Thymus (tissue), 14 donors: ENCODE measurements around the gene SLC31A1. TPM values are rescaled to one million over a fixed set of nuclear protein-coding genes. Genes with fewer than 3 reads are reported as not detected.

Source experiments
- DNase-seq, 9 donors: peaks; one replicate each; pipeline ENCODE4 v3.0.0-alpha.2; 2013; ENCODE audit warnings: low spot score in 9 of 9, low read depth in 6 of 9, missing footprints in 1 of 9
- H3K27ac ChIP-seq, 2 donors: one replicate each; pipeline ENCODE4 v1.5.1; 2013; ENCODE audit warnings: control low read depth in 1 of 2, low read depth in 1 of 2, low read length in 1 of 2, mild to moderate bottlenecking in 1 of 2, moderate library complexity in 1 of 2
- H3K27me3 ChIP-seq, 2 donors: one replicate each; pipeline ENCODE4 v1.5.1; 2013; ENCODE audit warnings: low read length in 1 of 2; ENCODE audit not compliant: control insufficient read depth in 2 of 2, insufficient read depth in 1 of 2
- H3K36me3 ChIP-seq, 2 donors: one replicate each; pipeline ENCODE4 v1.5.1; 2013; ENCODE audit warnings: low read length in 1 of 2, mild to moderate bottlenecking in 1 of 2, moderate library complexity in 1 of 2; ENCODE audit not compliant: control insufficient read depth in 2 of 2, insufficient read depth in 2 of 2
- H3K4me1 ChIP-seq, 2 donors: one replicate each; pipeline ENCODE4 v1.5.1; 2013; ENCODE audit warnings: low read length in 2 of 2; ENCODE audit not compliant: control insufficient read depth in 2 of 2, insufficient read depth in 2 of 2
- H3K4me3 ChIP-seq, 2 donors: one replicate each; pipeline ENCODE4 v1.5.1; 2013; ENCODE audit warnings: low read length in 2 of 2, control low read depth in 1 of 2, mild to moderate bottlenecking in 1 of 2
- H3K9me3 ChIP-seq, 2 donors: one replicate each; pipeline ENCODE4 v1.5.1; 2013; ENCODE audit warnings: low read length in 1 of 2, mild to moderate bottlenecking in 1 of 2; ENCODE audit not compliant: control insufficient read depth in 2 of 2, insufficient read depth in 1 of 2
- WGBS: extraction: QIAGEN DNeasy Blood & Tissue Kit; methylation state at CpG from one replicate; pipeline ENCODE4 v1.1.7; 2013; 5-methylcytosine and 5-hydroxymethylcytosine counted together
- long read RNA-seq, 10 donors: transcript quantifications; one replicate each; lab custom pipeline, GENCODE V29; 2026
- polyA plus RNA-seq: library from polyadenylated mRNA; stranded (reverse); fragments of 200-250 nt; gene quantifications from one replicate; pipeline ENCODE4 v1.2.3, GENCODE V29; 2013
- total RNA-seq: library from RNA; stranded (reverse); fragments of 120-200 nt; gene quantifications from one replicate; pipeline ENCODE4 v1.2.4, GENCODE V29; 2013
- donor health status: healthy.

Gene SLC31A1
- total RNA-seq (5.4 TPM), polyA plus RNA-seq (6.4 TPM)
- long read RNA-seq, donor 1, result 0 reads
- long read RNA-seq, donor 2, result 0 reads
- long read RNA-seq, donor 3, full-length matches to known transcripts, result 1 of 72 reads
- long read RNA-seq, donor 3, partial matches to known transcripts, result 13 of 72 reads
- long read RNA-seq, donor 3, other reads (novel, unspliced or antisense), result 58 of 72 reads
- long read RNA-seq, donor 4, result 0 reads
- long read RNA-seq, donor 5, full-length matches to known transcripts, result 4 of 4 reads
- long read RNA-seq, donor 5, partial matches to known transcripts, result 0 of 4 reads
- long read RNA-seq, donor 5, other reads (novel, unspliced or antisense), result 0 of 4 reads
- long read RNA-seq, donor 6, full-length matches to known transcripts, result 6 of 77 reads
- long read RNA-seq, donor 6, partial matches to known transcripts, result 23 of 77 reads
- long read RNA-seq, donor 6, other reads (novel, unspliced or antisense), result 48 of 77 reads
- long read RNA-seq, donor 7, full-length matches to known transcripts, result 9 of 118 reads
- long read RNA-seq, donor 7, partial matches to known transcripts, result 23 of 118 reads
- long read RNA-seq, donor 7, other reads (novel, unspliced or antisense), result 86 of 118 reads
- long read RNA-seq, donor 8, full-length matches to known transcripts, result 5 of 5 reads
- long read RNA-seq, donor 8, partial matches to known transcripts, result 0 of 5 reads
- long read RNA-seq, donor 8, other reads (novel, unspliced or antisense), result 0 of 5 reads
- long read RNA-seq, donor 9, full-length matches to known transcripts, result 2 of 2 reads
- long read RNA-seq, donor 9, partial matches to known transcripts, result 0 of 2 reads
- long read RNA-seq, donor 9, other reads (novel, unspliced or antisense), result 0 of 2 reads
- long read RNA-seq, donor 10, full-length matches to known transcripts, result 3 of 67 reads
- long read RNA-seq, donor 10, partial matches to known transcripts, result 0 of 67 reads
- long read RNA-seq, donor 10, other reads (novel, unspliced or antisense), result 64 of 67 reads

- Histone ChIP-seq H3K27me3 (no peaks in the 10 kb centered on the region), H3K9me3 (no peaks in the 10 kb centered on the region), H3K27ac (peak within 1 kb of the TSS; percentile 82 to 85), H3K36me3 (no peaks in the 10 kb centered on the region), H3K4me3 (peak within 1 kb of the TSS; percentile 59 to 92), H3K4me1 (peaks cover 12 to 19% of the 10 kb centered on the region in 2 donors)
- peak; percentile 92 to 98 (median 97) for DNase-seq
- WGBS, result under 1% methylated on average over 65 of the region's 65 CpGs
Measured at GRCh38 chr9:113221003-113221799, at the start of gene SLC31A1, which contains the start of gene FKBP15. Gene SLC31A1 (plus strand): TSS chr9:113221544. CDS start chr9:113256149, 34,605 bp downstream. Gene FKBP15 (minus strand): TSS chr9:113221277. CDS start chr9:113221243, 34 bp downstream.

- Histone ChIP-seq H3K4me1 (no peaks in the 10 kb centered on the region), H3K4me3 (no peak overlapping the region), H3K9me3 (no peaks in the 10 kb centered on the region), H3K27ac (no peak overlapping the region), H3K27me3 (no peaks in the 10 kb centered on the region), H3K36me3 (peaks cover 70% of the 10 kb centered on the region in 2 donors)
- 99% methylated on average over 3 of the region's 3 CpGs for WGBS
- no peak for DNase-seq
Measured at GRCh38 chr9:113173341-113173740, 48.0 kb upstream of the SLC31A1 start.

GRCh38 chr9:113176803-113177202 is 44.5 kb upstream of the SLC31A1 start:
- Histone ChIP-seq H3K9me3 (no peaks in the 10 kb centered on the region), H3K36me3 (peaks cover 48 to 63% of the 10 kb centered on the region in 2 donors), H3K27me3 (no peaks in the 10 kb centered on the region), H3K27ac (no peak overlapping the region), H3K4me1 (no peaks in the 10 kb centered on the region), H3K4me3 (no peak overlapping the region)
- over 99% methylated on average over 6 of the region's 6 CpGs for WGBS
- DNase-seq, result no peak

- 97% methylated on average over 2 of the region's 2 CpGs for WGBS
- Histone ChIP-seq H3K9me3 (no peaks in the 10 kb centered on the region), H3K4me3 (no peak overlapping the region), H3K27ac (no peak overlapping the region), H3K4me1 (no peaks in the 10 kb centered on the region), H3K27me3 (no peaks in the 10 kb centered on the region), H3K36me3 (peaks cover 51 to 67% of the 10 kb centered on the region in 2 donors)
- DNase-seq, result no peak
Measured at GRCh38 chr9:113177251-113177650, 44.1 kb upstream of the SLC31A1 start.

- WGBS, result 100% methylated on average over 1 of the region's 1 CpG
- H3K27ac ChIP-seq, result no peak overlapping the region
- no peaks in the 10 kb centered on the region for H3K9me3 ChIP-seq
- peaks cover 49 to 67% of the 10 kb centered on the region in 2 donors for H3K36me3 ChIP-seq
- no peak for DNase-seq
- no peaks in the 10 kb centered on the region for H3K27me3 ChIP-seq
- no peaks in the 10 kb centered on the region for H3K4me1 ChIP-seq
- H3K4me3 ChIP-seq, result no peak overlapping the region
Measured at GRCh38 chr9:113178087-113178486, 43.3 kb upstream of the SLC31A1 start.

GRCh38 chr9:113179839-113180238 is 41.5 kb upstream of the SLC31A1 start:
- H3K4me3 ChIP-seq, result no peak overlapping the region
- no peak overlapping the region for H3K27ac ChIP-seq
- peaks cover 49 to 73% of the 10 kb centered on the region in 2 donors for H3K36me3 ChIP-seq
- H3K27me3 ChIP-seq, result no peaks in the 10 kb centered on the region
- WGBS, result 97% methylated on average over 1 of the region's 1 CpG
- no peak for DNase-seq
- no peaks in the 10 kb centered on the region for H3K4me1 ChIP-seq
- H3K9me3 ChIP-seq, result no peaks in the 10 kb centered on the region

GRCh38 chr9:113181165-113181564 is 40.2 kb upstream of the SLC31A1 start:
- Histone ChIP-seq H3K27me3 (no peaks in the 10 kb centered on the region), H3K36me3 (peaks cover 58 to 80% of the 10 kb centered on the region in 2 donors), H3K9me3 (no peaks in the 10 kb centered on the region), H3K4me3 (no peak overlapping the region), H3K27ac (no peak overlapping the region), H3K4me1 (no peaks in the 10 kb centered on the region)
- DNase-seq, result no peak

GRCh38 chr9:113183956-113184488 is 37.3 kb upstream of the SLC31A1 start:
- Histone ChIP-seq H3K4me1 (no peaks in the 10 kb centered on the region), H3K36me3 (peaks cover 53 to 78% of the 10 kb centered on the region in 2 donors), H3K9me3 (no peaks in the 10 kb centered on the region), H3K27me3 (no peaks in the 10 kb centered on the region), H3K4me3 (no peak overlapping the region), H3K27ac (no peak overlapping the region)
- no peak for DNase-seq
- WGBS, result 100% methylated on average over 2 of the region's 2 CpGs
